ENCODE data around the gene EGFL8.
"Not testable (repeated sequence)": the region's sequence is repeated elsewhere in the genome, so short reads cannot be mapped to it uniquely, and the experiment has no call there.

The EGFL8 gene

GRCh38 chr6:32183483-32184083 is 19.2 kb downstream of the EGFL8 start:
- DNase-seq (ENCODE audit: low read depth in 2 of 2) = no peak

- DNase-seq (ENCODE audit: low read depth in 2 of 2) = no peak
These were observed 19.8 kb downstream of the EGFL8 start, which contains the start of gene AGER for GRCh38 chr6:32184084-32184640. Gene AGER (minus strand): TSS chr6:32184253. CDS start chr6:32184222, 31 bp downstream.

GRCh38 chr6:32185681-32186131 is 21.3 kb downstream of the EGFL8 start:
- peak in 1 of 2 donors; percentile 35 for DNase-seq (ENCODE audit: low read depth in 2 of 2)

GRCh38 chr6:32186151-32186840 is 21.9 kb downstream of the EGFL8 start:
- DNase-seq (ENCODE audit: low read depth in 2 of 2) = not testable (repeated sequence)

- DNase-seq (ENCODE audit: low read depth in 2 of 2) = no peak
These were observed 22.8 kb downstream of the EGFL8 start for GRCh38 chr6:32187009-32187709.

- not testable (repeated sequence) for DNase-seq (ENCODE audit: low read depth in 2 of 2)
These were observed 23.5 kb downstream of the EGFL8 start for GRCh38 chr6:32187725-32188380.

- no peak for DNase-seq (ENCODE audit: low read depth in 2 of 2)
These were observed 24.1 kb downstream of the EGFL8 start for GRCh38 chr6:32188381-32189068.

- no peak for DNase-seq (ENCODE audit: low read depth in 2 of 2)
These were observed 24.8 kb downstream of the EGFL8 start for GRCh38 chr6:32189069-32189741.

- no peak for DNase-seq (ENCODE audit: low read depth in 2 of 2)
These were observed 25.3 kb downstream of the EGFL8 start for GRCh38 chr6:32189742-32190053.

- peak; percentile 75 to 86 for DNase-seq (ENCODE audit: low read depth in 2 of 2)
These were observed 25.9 kb downstream of the EGFL8 start, which contains the start of gene PBX2 for GRCh38 chr6:32190054-32190851. Gene PBX2 (minus strand): TSS chr6:32190202. CDS start chr6:32189915, 287 bp downstream.

- DNase-seq (ENCODE audit: low read depth in 2 of 2) = no peak
These were observed 26.7 kb downstream of the EGFL8 start for GRCh38 chr6:32190911-32191677.

- no peak for DNase-seq (ENCODE audit: low read depth in 2 of 2)
These were observed 27.6 kb downstream of the EGFL8 start for GRCh38 chr6:32191696-32192607.

- DNase-seq (ENCODE audit: low read depth in 2 of 2) = peak in 1 of 2 donors; percentile 34
These were observed 28.2 kb downstream of the EGFL8 start, which contains the start of gene GPSM3 for GRCh38 chr6:32192608-32193039. Gene GPSM3 (minus strand): TSS chr6:32192643. CDS start chr6:32192513, 130 bp downstream.

- DNase-seq (ENCODE audit: low read depth in 2 of 2) = not testable (repeated sequence)
These were observed 28.7 kb downstream of the EGFL8 start for GRCh38 chr6:32193096-32193495.

GRCh38 chr6:32194388-32194787 is 30.0 kb downstream of the EGFL8 start:
- DNase-seq (ENCODE audit: low read depth in 2 of 2) = no peak

GRCh38 chr6:32194825-32195651 is 30.6 kb downstream of the EGFL8 start:
- DNase-seq (ENCODE audit: low read depth in 2 of 2) = no peak

- DNase-seq (ENCODE audit: low read depth in 2 of 2) = peak; percentile 100
These were observed 31.2 kb downstream of the EGFL8 start for GRCh38 chr6:32195652-32195901.
